ENCODE measurements around the gene CZIB. TPM values are rescaled to one million over a fixed set of nuclear protein-coding genes. Genes with fewer than 3 reads are reported as not detected.
A peak's percentile ranks its signal among the peaks of the same experiment; 100 is the strongest.

The CZIB gene
- total RNA-seq, 1 experiment from 2014 or later: 57.2 TPM

GRCh38 chr1:53197291-53198200 is 22.9 kb downstream of the CZIB start:
- POLR2A ChIA-PET: no interaction called here
- CTCF ChIA-PET: no interaction called here
- DNase-seq (ENCODE audit: low read depth, low spot score): no peak
- ATAC-seq: peak; percentile 1; the same call in 1 of the 2 replicates
- Histone ChIP-seq H3K27me3 (ENCODE audit: control insufficient read depth, insufficient read depth, low read length) (no peaks in the 10 kb centered on the region), H3K4me3 (ENCODE audit: low read depth in 2 of 2, low read length in 2 of 2) (peak overlapping the region; percentile 91 to 97), H3K27ac (ENCODE audit: low read length) (peak overlapping the region; percentile 97), H3K4me1 (ENCODE audit: control insufficient read depth, insufficient read depth, low read length) (peaks cover 15% of the 10 kb centered on the region), H3K9me3 (ENCODE audit: control insufficient read depth, insufficient read depth, low read depth, low read length) (no peaks in the 10 kb centered on the region), H3K36me3 (ENCODE audit: control insufficient read depth, insufficient read depth, low read length) (peaks cover 2% of the 10 kb centered on the region)
- BruUV-seq (replicated peaks): TSS peak; percentile 73
- intact Hi-C loops (cut with micrococcal nuclease; ENCODE audit: unreplicated experiment): no loop called here
- TF ChIP-seq POLR2AphosphoS5 (IDR thresholded peaks at IDR 0.05; ENCODE audit: low read depth, low read length) (no peak), TCF7L2 (IDR thresholded peaks at IDR 0.05; ENCODE audit: low read depth, low read length) (no peak), SIN3A (IDR thresholded peaks at IDR 0.05; ENCODE audit: borderline replicate concordance, insufficient read depth, low read depth, low read length) (no peak)
- TF ChIP-seq, protein P1, sequence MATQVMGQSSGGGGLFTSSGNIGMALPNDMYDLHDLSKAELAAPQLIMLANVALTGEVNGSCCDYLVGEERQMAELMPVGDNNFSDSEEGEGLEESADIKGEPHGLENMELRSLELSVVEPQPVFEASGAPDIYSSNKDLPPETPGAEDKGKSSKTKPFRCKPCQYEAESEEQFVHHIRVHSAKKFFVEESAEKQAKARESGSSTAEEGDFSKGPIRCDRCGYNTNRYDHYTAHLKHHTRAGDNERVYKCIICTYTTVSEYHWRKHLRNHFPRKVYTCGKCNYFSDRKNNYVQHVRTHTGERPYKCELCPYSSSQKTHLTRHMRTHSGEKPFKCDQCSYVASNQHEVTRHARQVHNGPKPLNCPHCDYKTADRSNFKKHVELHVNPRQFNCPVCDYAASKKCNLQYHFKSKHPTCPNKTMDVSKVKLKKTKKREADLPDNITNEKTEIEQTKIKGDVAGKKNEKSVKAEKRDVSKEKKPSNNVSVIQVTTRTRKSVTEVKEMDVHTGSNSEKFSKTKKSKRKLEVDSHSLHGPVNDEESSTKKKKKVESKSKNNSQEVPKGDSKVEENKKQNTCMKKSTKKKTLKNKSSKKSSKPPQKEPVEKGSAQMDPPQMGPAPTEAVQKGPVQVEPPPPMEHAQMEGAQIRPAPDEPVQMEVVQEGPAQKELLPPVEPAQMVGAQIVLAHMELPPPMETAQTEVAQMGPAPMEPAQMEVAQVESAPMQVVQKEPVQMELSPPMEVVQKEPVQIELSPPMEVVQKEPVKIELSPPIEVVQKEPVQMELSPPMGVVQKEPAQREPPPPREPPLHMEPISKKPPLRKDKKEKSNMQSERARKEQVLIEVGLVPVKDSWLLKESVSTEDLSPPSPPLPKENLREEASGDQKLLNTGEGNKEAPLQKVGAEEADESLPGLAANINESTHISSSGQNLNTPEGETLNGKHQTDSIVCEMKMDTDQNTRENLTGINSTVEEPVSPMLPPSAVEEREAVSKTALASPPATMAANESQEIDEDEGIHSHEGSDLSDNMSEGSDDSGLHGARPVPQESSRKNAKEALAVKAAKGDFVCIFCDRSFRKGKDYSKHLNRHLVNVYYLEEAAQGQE (IDR thresholded peaks at IDR 0.05; ENCODE audit: insufficient read depth in 1 of 2, low read depth in 2 of 2, low read length in 1 of 2): no peak
- TF ChIP-seq, protein P2, sequence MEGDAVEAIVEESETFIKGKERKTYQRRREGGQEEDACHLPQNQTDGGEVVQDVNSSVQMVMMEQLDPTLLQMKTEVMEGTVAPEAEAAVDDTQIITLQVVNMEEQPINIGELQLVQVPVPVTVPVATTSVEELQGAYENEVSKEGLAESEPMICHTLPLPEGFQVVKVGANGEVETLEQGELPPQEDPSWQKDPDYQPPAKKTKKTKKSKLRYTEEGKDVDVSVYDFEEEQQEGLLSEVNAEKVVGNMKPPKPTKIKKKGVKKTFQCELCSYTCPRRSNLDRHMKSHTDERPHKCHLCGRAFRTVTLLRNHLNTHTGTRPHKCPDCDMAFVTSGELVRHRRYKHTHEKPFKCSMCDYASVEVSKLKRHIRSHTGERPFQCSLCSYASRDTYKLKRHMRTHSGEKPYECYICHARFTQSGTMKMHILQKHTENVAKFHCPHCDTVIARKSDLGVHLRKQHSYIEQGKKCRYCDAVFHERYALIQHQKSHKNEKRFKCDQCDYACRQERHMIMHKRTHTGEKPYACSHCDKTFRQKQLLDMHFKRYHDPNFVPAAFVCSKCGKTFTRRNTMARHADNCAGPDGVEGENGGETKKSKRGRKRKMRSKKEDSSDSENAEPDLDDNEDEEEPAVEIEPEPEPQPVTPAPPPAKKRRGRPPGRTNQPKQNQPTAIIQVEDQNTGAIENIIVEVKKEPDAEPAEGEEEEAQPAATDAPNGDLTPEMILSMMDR (IDR thresholded peaks at IDR 0.05): no peak
- in situ Hi-C loops (cut with HindIII; ENCODE audit: low pct_unique_long_range_greater_than_20kb, low sequenced_read_pairs): no loop called here

GRCh38 chr1:53196485-53197290 is 23.7 kb downstream of the CZIB start, which contains the start of gene CPT2:
TSS of gene CPT2 (plus strand) at chr1:53196824. CDS start at chr1:53196944, 120 bp downstream.
- BruUV-seq (replicated peaks): no TSS peak
- Histone ChIP-seq H3K9me3 (ENCODE audit: control insufficient read depth, insufficient read depth, low read depth, low read length) (no peaks in the 10 kb centered on the region), H3K4me3 (ENCODE audit: low read depth in 2 of 2, low read length in 2 of 2) (peak within 1 kb of the TSS; percentile 91 to 97), H3K27ac (ENCODE audit: low read length) (peak within 1 kb of the TSS; percentile 97), H3K27me3 (ENCODE audit: control insufficient read depth, insufficient read depth, low read length) (no peaks in the 10 kb centered on the region), H3K36me3 (ENCODE audit: control insufficient read depth, insufficient read depth, low read length) (peaks cover 2% of the 10 kb centered on the region), H3K4me1 (ENCODE audit: control insufficient read depth, insufficient read depth, low read length) (peaks cover 15% of the 10 kb centered on the region)
- in situ Hi-C loops (cut with HindIII; ENCODE audit: low pct_unique_long_range_greater_than_20kb, low sequenced_read_pairs) (no loop called here), intact Hi-C loops (cut with micrococcal nuclease; ENCODE audit: unreplicated experiment) (no loop called here)
- POLR2A ChIA-PET: no interaction called here
- TF ChIP-seq, protein P2 (IDR thresholded peaks at IDR 0.05): no peak
- TF ChIP-seq POLR2AphosphoS5 (IDR thresholded peaks at IDR 0.05; ENCODE audit: low read depth, low read length): peak; percentile 93
- TF ChIP-seq, protein P1 (IDR thresholded peaks at IDR 0.05; ENCODE audit: insufficient read depth in 1 of 2, low read depth in 2 of 2, low read length in 1 of 2): no peak
- TF ChIP-seq SIN3A (IDR thresholded peaks at IDR 0.05; ENCODE audit: borderline replicate concordance, insufficient read depth, low read depth, low read length): 0 out of 2 replicates have a peak, but pooled peaks have one; percentile 73
- 0 out of 2 replicates have a peak, but pooled peaks have one; percentile 16 for TF ChIP-seq TCF7L2 (IDR thresholded peaks at IDR 0.05; ENCODE audit: low read depth, low read length)
- CTCF ChIA-PET: no interaction called here
- no peak for DNase-seq (ENCODE audit: low read depth, low spot score)
- ATAC-seq: peak; percentile 100
